OCI-LY3 (cell line): ENCODE data around the gene ZMYM5.
"Not testable (repeated sequence)": the region's sequence is repeated elsewhere in the genome, so short reads cannot be mapped to it uniquely, and the experiment has no call there.

ENCODE experiments used
- H2AFZ ChIP-seq: fragments of 200-600, 300-600 bp; shearing (Covaris generic); 2 replicates; pipeline ENCODE4 v1.6.0; 2014; ENCODE audit warnings: antibody characterized with exemption, low read depth, low read length
- H3K27ac ChIP-seq: fragments of 200-600, 300-600 bp; sonication (generic); 2 replicates; pipeline ENCODE4 v1.5.1; 2014; ENCODE audit warnings: mild to moderate bottlenecking, low read length, moderate library complexity, mixed read lengths
- H3K27me3 ChIP-seq: fragments of 200-600, 300-600 bp; sonication (generic); 2 replicates; pipeline ENCODE4 v1.6.1; 2014; ENCODE audit warnings: low read depth, low read length, mixed read lengths
- H3K36me3 ChIP-seq: fragments of 200-600, 300-600 bp; sonication (generic); replicated peaks from 2 replicates; pipeline ENCODE3; 2014; ENCODE audit warnings: low read depth, low read length, mixed read lengths
- H3K4me1 ChIP-seq: fragments of 300-600, 200-600 bp; sonication (generic); 2 replicates; pipeline ENCODE4 v1.6.1; 2014; ENCODE audit warnings: low read length, mixed read lengths
- H3K4me2 ChIP-seq: fragments of 200-600, 300-600 bp; sonication (generic); 2 replicates; pipeline ENCODE4 v1.6.1; 2014; ENCODE audit warnings: low read length, mixed read lengths
- H3K4me3 ChIP-seq: fragments of 300-600, 200-600 bp; sonication (generic); 2 replicates; pipeline ENCODE4 v1.5.1; 2014; ENCODE audit warnings: antibody characterized with exemption, mild to moderate bottlenecking, low read length, moderate library complexity
- H3K79me2 ChIP-seq: fragments of 300-600, 200-600 bp; shearing (Covaris generic); 2 replicates; pipeline ENCODE4 v1.6.1; 2014; ENCODE audit warnings: mild to moderate bottlenecking, low read length, mixed read lengths
- H3K9ac ChIP-seq: fragments of 300-600, 200-600 bp; shearing (Covaris generic); 2 replicates; pipeline ENCODE4 v1.6.0; 2014; ENCODE audit warnings: mild to moderate bottlenecking, low read length, moderate library complexity
- H3K9me3 ChIP-seq: fragments of 200-600, 300-600 bp; shearing (Covaris generic); 2 replicates; pipeline ENCODE4 v1.6.1; 2014; ENCODE audit warnings: low read length, mixed read lengths; ENCODE audit not compliant: insufficient read depth
- H4K20me1 ChIP-seq: fragments of 200-600, 300-600 bp; sonication (generic); 2 replicates; pipeline ENCODE4 v1.6.1; 2016; ENCODE audit warnings: low read length, mixed read lengths; ENCODE audit not compliant: insufficient read depth
- EZH2phosphoT487 ChIP-seq: fragments of 200-600 bp; shearing (Covaris generic); IDR thresholded peaks from 2 replicates; pipeline ENCODE4 v1.6.1; 2018; ENCODE audit warnings: antibody characterized with exemption, mixed run types, low read depth
- TF ChIP-seq, protein P1 (sequence below): fragments of 200-600, 300-600 bp; sonication (generic); IDR thresholded peaks from 2 replicates; pipeline ENCODE4 v1.5.1; 2014; ENCODE audit warnings: antibody characterized with exemption, low read length, low read depth

The ZMYM5 gene

GRCh38 chr13:19861762-19862161, 1.7 kb downstream of the ZMYM5 start:
- Histone ChIP-seq H3K4me3 (peak overlapping the region; percentile 92), H3K4me1 (peaks cover 18% of the 10 kb centered on the region), H3K36me3 (peaks cover 18% of the 10 kb centered on the region), H3K4me2 (peak overlapping the region; percentile 84), H3K79me2 (peaks cover 60% of the 10 kb centered on the region), H3K27me3 (no peaks in the 10 kb centered on the region), H3K27ac (peak overlapping the region; percentile 87), H3K9me3 (no peaks in the 10 kb centered on the region), H3K9ac (peak overlapping the region; percentile 93), H4K20me1 (peaks cover 14% of the 10 kb centered on the region; the same call in 1 of the 2 replicates), H2AFZ (no peak overlapping the region)
- TF ChIP-seq, protein P1, sequence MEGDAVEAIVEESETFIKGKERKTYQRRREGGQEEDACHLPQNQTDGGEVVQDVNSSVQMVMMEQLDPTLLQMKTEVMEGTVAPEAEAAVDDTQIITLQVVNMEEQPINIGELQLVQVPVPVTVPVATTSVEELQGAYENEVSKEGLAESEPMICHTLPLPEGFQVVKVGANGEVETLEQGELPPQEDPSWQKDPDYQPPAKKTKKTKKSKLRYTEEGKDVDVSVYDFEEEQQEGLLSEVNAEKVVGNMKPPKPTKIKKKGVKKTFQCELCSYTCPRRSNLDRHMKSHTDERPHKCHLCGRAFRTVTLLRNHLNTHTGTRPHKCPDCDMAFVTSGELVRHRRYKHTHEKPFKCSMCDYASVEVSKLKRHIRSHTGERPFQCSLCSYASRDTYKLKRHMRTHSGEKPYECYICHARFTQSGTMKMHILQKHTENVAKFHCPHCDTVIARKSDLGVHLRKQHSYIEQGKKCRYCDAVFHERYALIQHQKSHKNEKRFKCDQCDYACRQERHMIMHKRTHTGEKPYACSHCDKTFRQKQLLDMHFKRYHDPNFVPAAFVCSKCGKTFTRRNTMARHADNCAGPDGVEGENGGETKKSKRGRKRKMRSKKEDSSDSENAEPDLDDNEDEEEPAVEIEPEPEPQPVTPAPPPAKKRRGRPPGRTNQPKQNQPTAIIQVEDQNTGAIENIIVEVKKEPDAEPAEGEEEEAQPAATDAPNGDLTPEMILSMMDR, result no peak
- TF ChIP-seq EZH2phosphoT487, result no peak

DNA sequence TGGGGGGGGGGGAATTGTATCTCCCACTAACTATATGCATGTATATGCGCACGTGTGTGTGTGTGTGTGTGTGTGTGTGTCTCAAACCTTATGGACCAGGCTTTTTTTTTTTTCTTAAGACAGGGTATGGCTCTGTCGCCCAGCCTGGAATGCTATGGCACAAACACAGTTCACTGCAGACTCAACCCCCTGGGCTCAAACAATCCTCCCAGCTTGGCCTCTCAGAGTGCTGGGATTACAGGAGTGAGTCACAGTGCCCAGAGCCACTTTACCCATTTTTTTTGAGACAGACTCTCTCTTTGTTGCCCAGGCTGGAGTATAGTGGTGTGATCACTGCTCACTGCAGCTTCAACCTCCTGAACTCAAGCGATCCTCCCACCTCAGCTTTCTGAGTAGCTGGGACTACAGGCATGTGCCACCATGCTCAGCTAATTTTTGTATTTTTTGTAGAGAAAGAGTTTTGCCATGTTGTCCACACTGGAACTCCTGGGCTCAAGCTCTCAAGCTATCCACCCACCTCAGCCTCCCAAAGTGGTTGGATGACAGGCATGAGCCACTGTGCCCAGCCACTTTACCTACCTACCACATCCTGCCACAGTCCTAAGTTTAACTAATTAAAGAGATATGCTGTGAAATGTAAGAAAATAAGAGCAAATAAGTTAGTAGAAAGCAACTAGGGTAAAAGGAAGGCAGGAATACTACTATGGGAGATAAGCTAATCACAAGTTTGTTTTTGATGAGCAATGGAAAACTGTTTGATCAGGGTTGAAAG, 2.4 kb downstream of the ZMYM5 start:
- Histone ChIP-seq H3K79me2 (peaks cover 66% of the 10 kb centered on the region), H3K4me2 (peak overlapping the region; percentile 84), H3K4me1 (peaks cover 18% of the 10 kb centered on the region), H2AFZ (no peak overlapping the region), H3K9me3 (no peaks in the 10 kb centered on the region), H3K36me3 (peaks cover 20% of the 10 kb centered on the region), H4K20me1 (peaks cover 14% of the 10 kb centered on the region; the same call in 1 of the 2 replicates), H3K27me3 (no peaks in the 10 kb centered on the region), H3K9ac (peak overlapping the region; percentile 93; the same call in 1 of the 2 replicates), H3K4me3 (peak overlapping the region; percentile 92), H3K27ac (no peak overlapping the region)
- TF ChIP-seq, protein P1, result no peak
- no peak for TF ChIP-seq EZH2phosphoT487

GRCh38 chr13:19857637-19858036, 5.8 kb downstream of the ZMYM5 start:
- not testable (repeated sequence) for H3K27me3 ChIP-seq, H3K4me3 ChIP-seq, H3K9me3 ChIP-seq, H3K9ac ChIP-seq, H2AFZ ChIP-seq, H3K4me2 ChIP-seq, H3K4me1 ChIP-seq, H3K27ac ChIP-seq
- H3K36me3 ChIP-seq, result peaks cover 25% of the 10 kb centered on the region
- H3K79me2 ChIP-seq, result peaks cover 94% of the 10 kb centered on the region
- H4K20me1 ChIP-seq, result peaks cover 21% of the 10 kb centered on the region

- no peak overlapping the region for H3K4me3 ChIP-seq
- no peaks in the 10 kb centered on the region for H3K9me3 ChIP-seq
- TF ChIP-seq EZH2phosphoT487, result no peak
- TF ChIP-seq, protein P1, result no peak
- H3K4me2 ChIP-seq, result no peak overlapping the region
- peaks cover 83% of the 10 kb centered on the region for H3K79me2 ChIP-seq
- no peak overlapping the region for H3K9ac ChIP-seq
- peaks cover 33% of the 10 kb centered on the region for H3K36me3 ChIP-seq
- no peaks in the 10 kb centered on the region for H3K27me3 ChIP-seq
- peaks cover 8% of the 10 kb centered on the region for H4K20me1 ChIP-seq
- H3K4me1 ChIP-seq, result 0 out of 2 replicates have a peak, but pooled peaks cover 5% of the 10 kb centered on the region
- no peak overlapping the region for H2AFZ ChIP-seq
- H3K27ac ChIP-seq, result no peak overlapping the region
These were observed 10.7 kb downstream of the ZMYM5 start for GRCh38 chr13:19852766-19853165.
